ENCODE results near the gene FAM53B.

The FAM53B gene

GRCh38 chr10:124727361-124727960, 16.7 kb downstream of the FAM53B start:
- no peak for DNase-seq

- DNase-seq: no peak
Measured at GRCh38 chr10:124725791-124726190, 18.4 kb downstream of the FAM53B start.

DNA sequence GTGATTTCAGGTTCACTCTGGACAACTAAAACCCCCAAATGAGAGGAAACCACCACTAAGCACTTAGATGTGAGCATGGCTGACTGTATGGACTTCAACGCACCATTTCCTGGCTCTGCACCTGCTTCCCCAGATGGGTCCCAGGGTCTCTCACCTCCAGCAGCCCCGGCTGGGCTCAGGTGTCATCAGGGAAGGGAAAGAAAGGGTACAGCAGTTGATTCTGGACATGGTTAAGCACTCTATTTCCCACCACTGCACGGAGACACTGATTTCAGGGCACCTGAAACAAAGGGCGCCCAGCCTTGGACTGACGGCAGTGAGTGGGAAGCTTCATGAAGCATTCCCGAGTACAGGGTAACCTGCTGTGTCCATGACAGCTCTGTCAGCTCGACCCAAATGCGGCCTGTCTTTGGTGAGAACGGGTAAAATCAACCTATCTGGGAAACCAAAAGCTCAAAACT, 19.0 kb downstream of the FAM53B start:
- no peak for DNase-seq

DNA sequence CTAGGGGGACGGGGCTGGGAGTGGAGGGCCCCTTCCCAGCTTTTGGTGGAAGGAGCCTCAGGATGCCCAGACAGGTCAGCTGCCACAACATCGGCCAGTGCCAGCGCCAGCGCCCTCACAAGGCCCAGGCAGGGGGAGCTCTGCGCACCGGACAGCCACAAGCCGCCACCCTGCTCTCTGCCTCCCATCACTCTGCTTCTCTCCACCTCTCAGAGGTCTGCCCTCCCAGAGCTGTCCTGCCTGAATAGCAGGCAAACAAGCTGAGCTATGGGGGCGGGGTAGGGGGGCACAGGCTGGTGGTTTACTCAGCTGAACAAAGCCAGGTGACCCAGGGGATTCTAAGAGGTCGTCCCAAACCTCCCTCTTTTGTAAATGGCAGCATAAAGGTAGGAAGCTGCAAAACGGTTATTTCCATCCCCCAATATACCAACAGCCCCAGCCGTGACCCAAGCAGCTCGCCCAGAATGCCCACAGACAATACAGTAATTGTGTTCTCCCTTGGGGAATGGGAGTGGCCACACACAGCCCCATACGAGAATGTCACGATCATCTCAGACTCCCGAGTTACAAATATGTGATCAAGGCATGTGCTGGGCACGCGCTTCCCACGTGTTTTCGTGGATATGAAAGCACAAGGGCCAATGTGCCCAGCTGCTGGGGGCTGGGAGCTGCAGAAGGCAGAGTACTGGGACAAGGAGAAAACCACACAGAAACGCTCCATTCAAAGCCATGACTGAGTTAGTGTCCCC, 19.7 kb downstream of the FAM53B start:
- no peak for DNase-seq

GRCh38 chr10:124723826-124724225, 20.4 kb downstream of the FAM53B start:
- no peak for DNase-seq

DNA sequence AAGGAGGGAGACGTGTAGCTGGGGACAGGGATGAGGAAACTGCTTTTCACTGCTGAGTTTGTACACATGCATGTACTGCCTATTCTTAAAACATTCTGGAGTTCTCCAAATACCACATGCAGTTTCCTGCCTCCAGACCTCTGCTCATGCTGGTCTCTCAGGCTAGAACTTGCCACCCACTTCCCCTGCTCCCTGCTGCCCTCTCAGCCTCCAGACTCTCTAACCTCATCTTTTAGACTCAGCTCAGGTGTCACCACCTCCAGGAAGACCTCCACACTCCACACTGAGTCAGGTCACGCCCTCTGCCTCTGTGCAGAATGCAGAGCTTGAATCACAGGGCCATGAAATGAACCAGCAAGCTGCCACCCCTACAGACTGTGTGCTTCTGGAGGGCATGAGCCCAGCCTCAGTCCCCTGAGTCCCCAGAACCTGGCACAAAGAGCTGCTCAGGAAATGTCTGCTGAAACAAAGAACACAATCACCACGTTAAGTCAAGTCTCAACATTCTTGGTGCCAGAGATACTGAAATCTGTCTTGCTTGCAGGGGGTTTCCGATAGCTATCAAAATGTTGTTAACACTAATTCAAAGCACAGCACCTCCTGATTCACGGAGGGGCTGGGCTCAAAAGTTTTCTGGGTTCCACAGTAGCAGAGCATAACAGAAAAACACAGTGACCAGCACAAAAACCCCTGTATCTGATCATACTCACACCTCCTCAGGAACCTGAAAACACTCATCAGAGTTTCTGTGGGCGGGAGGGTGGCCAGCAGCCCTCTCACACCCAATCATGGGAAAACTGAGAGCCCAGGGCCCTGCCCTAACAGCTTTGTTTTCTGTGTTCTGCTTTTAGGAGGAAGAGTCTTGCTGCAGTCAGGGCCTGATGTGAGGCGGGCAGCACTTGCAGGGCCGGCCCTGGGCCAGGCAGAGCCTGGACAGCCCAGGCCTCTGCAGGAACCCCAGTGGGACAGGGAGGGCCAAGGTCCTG, 21.1 kb downstream of the FAM53B start:
- peak; percentile 75 for DNase-seq

- no peak for DNase-seq
Measured at GRCh38 chr10:124721330-124722045, 22.7 kb downstream of the FAM53B start.

GRCh38 chr10:124719213-124719851, 24.8 kb downstream of the FAM53B start:
- DNase-seq: peak; percentile 76

DNA sequence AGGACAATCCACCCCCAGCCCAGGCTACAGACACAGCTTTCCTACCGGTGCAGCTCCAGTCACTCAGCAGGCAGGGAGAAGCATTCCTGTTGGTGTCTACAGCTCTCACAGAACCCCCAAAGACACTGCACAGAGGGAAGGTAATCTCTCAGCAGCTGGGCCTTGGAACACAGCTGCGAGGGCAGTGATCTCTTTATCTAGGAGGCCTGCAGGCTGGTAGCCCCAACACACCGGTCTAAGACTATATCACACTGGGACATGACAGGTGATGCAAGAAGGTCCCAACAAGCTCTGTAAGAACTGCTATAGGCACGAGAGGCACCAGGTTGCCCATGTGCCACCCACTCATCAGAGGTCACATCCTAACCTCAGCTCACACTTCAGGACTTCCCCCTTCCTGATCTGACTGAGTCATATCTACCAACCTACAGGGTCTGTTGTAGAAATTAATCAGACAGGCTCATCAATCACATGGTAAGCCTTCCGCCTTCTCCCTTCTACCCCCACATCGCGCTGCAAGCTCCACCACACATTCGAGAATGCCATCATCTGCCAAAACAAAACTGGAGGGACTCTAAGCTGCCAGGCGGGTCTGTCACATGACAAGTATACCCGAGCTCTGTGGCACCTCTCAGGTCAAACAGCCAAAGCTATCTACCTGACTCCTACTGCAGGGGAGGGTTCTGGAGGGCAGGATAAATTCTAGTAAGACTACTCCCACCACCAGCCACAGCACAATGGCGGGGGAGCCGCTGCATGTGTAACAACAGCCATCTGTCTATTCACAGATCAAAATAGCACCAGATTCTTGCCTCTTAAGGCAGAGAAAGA, 26.1 kb downstream of the FAM53B start:
- DNase-seq: peak; percentile 80

DNA sequence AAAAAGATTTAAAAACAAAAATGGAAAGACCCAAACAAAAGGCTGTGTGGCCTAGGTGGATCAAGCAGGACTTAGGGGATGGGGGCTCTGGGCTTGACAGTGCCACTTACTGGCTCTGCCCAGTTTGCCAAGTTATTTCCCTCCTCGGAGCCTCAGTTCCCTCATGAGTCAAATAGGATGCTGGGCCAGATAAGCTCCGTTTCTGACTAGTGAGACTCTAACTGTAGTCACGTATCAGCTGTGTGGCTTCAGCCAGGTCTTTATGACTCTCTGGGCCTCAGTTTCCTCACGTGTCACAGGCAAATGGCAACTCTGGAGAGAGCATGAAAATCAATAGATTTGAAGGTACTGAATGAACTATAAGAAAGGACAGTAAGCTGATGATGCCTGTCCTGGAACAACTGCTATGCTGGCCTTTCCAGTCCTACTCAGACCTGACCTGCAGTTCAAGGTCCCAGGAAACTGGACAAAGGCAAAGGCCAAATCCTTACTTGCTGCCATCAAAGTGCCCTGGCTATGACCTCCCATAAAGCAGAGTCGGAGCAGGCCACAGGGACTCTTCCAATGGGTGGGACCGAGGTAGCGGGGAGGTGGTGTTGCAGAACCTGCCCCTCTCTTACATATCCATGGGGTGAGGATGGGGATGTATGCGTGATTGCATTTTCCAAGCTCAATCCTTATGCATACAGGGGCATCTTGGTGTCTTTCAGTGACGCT, 27.0 kb downstream of the FAM53B start:
- no peak for DNase-seq

- no peak for DNase-seq
Measured at GRCh38 chr10:124716369-124716768, 27.8 kb downstream of the FAM53B start.

- DNase-seq: no peak
Measured at GRCh38 chr10:124715439-124715838, 28.7 kb downstream of the FAM53B start.

DNA sequence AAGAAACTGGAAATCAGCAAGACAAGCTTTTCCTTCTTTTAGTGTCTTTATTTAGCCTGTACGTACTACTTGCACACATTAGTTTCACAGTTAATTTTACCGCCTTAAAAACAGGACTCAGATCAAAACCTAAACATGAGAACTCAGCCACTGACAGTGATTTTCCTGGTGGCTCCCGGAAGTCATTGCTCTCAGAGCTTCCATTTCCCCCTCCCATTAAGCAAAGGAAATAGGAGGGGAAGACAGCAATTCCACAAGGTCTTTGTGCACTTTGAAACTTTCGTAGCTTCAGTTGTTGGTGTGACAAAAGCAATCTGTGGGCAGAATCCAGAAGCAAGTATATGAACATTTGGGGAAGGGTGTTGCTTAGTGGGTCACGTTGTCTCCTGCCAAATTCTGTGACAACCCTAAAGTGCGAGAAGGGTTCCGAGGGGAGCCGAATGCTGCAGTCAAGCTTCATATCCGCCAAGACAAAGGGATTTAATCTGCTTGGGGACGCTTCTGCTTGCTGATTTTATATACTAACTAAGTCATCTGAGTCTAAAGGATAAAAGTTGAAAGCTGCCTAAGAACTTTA, 30.4 kb downstream of the FAM53B start:
- DNase-seq: no peak

DNA sequence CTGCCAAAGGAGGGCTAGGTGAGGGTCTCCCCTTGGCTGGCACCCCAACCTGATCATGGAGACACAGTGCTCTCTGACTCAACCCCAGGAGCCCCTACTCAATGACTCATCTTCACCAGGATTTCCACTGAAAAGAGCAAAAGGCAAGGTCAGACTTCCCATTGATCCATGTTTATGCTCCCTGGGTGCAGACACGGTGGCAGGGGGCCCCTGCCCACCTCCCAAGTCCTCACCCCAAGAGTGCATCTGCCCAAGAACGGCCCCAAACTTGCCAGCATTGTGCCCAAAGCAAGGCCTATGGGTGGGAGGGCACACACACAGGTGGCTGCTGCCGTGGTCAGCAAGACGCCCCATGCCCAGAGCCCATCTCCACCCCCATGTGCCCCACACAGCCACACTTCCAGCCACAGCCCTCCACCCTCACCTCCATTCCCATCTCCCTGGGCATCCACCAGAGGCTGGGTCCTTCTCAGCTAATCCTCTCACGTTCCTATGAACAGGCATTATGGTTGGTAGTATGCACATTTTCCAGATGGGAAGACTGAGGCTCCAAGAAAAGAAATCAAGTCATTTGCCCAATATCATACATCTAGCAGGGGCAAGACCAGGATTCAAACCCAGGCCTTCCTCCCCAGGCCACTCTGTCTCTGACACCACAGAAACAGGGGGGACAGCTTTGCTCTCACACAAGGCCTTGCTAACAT, 31.3 kb downstream of the FAM53B start:
- DNase-seq: no peak

- DNase-seq: no peak
Measured at GRCh38 chr10:124711145-124711544, 33.0 kb downstream of the FAM53B start.

GRCh38 chr10:124710266-124710881, 33.8 kb downstream of the FAM53B start:
- no peak for DNase-seq

GRCh38 chr10:124709861-124710260, 34.3 kb downstream of the FAM53B start:
- no peak for DNase-seq

- DNase-seq: no peak
Measured at GRCh38 chr10:124708922-124709520, 35.2 kb downstream of the FAM53B start.
